ENCODE results near the gene RNF121. TPM values are rescaled to one million over a fixed set of nuclear protein-coding genes. Genes with fewer than 3 reads are reported as not detected.

Gene RNF121
- total RNA-seq, 1 donor from 2014 or later: 59.6 TPM

GRCh38 chr11:72001285-72001684 is 72.4 kb downstream of the RNF121 start:
- no peak for TF ChIP-seq CTCF (IDR thresholded peaks at IDR 0.05; ENCODE audit: unreplicated experiment)
- no peak overlapping the region for H3K4me3 Mint-ChIP-seq (ENCODE audit: low read depth)
- no peaks in the 10 kb centered on the region for H3K4me1 Mint-ChIP-seq (ENCODE audit: low read depth)
- H3K27ac Mint-ChIP-seq: peak overlapping the region; percentile 25
- no peaks in the 10 kb centered on the region for H3K9me3 Mint-ChIP-seq (ENCODE audit: low read depth)
- no peak for DNase-seq (ENCODE audit: low spot score, unreplicated experiment)
- peaks cover 3% of the 10 kb centered on the region for H3K36me3 Mint-ChIP-seq (ENCODE audit: insufficient read depth)
- H3K27me3 Mint-ChIP-seq: no peaks in the 10 kb centered on the region

GRCh38 chr11:72001834-72002591 is 73.2 kb downstream of the RNF121 start:
- no peak for DNase-seq (ENCODE audit: low spot score, unreplicated experiment)
- Mint-ChIP-seq H3K4me1 (ENCODE audit: low read depth) (no peaks in the 10 kb centered on the region), H3K36me3 (ENCODE audit: insufficient read depth) (peaks cover 5% of the 10 kb centered on the region), H3K27me3 (no peaks in the 10 kb centered on the region), H3K27ac (peak overlapping the region; percentile 25), H3K4me3 (ENCODE audit: low read depth) (no peak overlapping the region), H3K9me3 (ENCODE audit: low read depth) (no peaks in the 10 kb centered on the region)
- no peak for TF ChIP-seq CTCF (IDR thresholded peaks at IDR 0.05; ENCODE audit: unreplicated experiment)

GRCh38 chr11:72002841-72003775 is 74.3 kb downstream of the RNF121 start:
- peaks cover 11% of the 10 kb centered on the region for H3K36me3 Mint-ChIP-seq (ENCODE audit: insufficient read depth)
- no peaks in the 10 kb centered on the region for H3K4me1 Mint-ChIP-seq (ENCODE audit: low read depth)
- no peak for DNase-seq (ENCODE audit: low spot score, unreplicated experiment)
- no peak overlapping the region for H3K27ac Mint-ChIP-seq
- no peaks in the 10 kb centered on the region for H3K9me3 Mint-ChIP-seq (ENCODE audit: low read depth)
- H3K4me3 Mint-ChIP-seq (ENCODE audit: low read depth): no peak overlapping the region
- H3K27me3 Mint-ChIP-seq: no peaks in the 10 kb centered on the region
- no peak for TF ChIP-seq CTCF (IDR thresholded peaks at IDR 0.05; ENCODE audit: unreplicated experiment)

- Mint-ChIP-seq H3K27ac (peak overlapping the region; percentile 22), H3K9me3 (ENCODE audit: low read depth) (no peaks in the 10 kb centered on the region), H3K27me3 (no peaks in the 10 kb centered on the region), H3K4me3 (ENCODE audit: low read depth) (no peak overlapping the region), H3K4me1 (ENCODE audit: low read depth) (no peaks in the 10 kb centered on the region), H3K36me3 (ENCODE audit: insufficient read depth) (peaks cover 15% of the 10 kb centered on the region)
- no peak for DNase-seq (ENCODE audit: low spot score, unreplicated experiment)
- TF ChIP-seq CTCF (IDR thresholded peaks at IDR 0.05; ENCODE audit: unreplicated experiment): no peak
Observed at GRCh38 chr11:72003776-72004171, 74.9 kb downstream of the RNF121 start.

- Mint-ChIP-seq H3K4me3 (ENCODE audit: low read depth) (no peak overlapping the region), H3K27ac (no peak overlapping the region), H3K27me3 (no peaks in the 10 kb centered on the region), H3K36me3 (ENCODE audit: insufficient read depth) (peaks cover 17% of the 10 kb centered on the region), H3K9me3 (ENCODE audit: low read depth) (no peaks in the 10 kb centered on the region), H3K4me1 (ENCODE audit: low read depth) (no peaks in the 10 kb centered on the region)
- TF ChIP-seq CTCF (IDR thresholded peaks at IDR 0.05; ENCODE audit: unreplicated experiment): no peak
- DNase-seq (ENCODE audit: low spot score, unreplicated experiment): no peak
Observed at GRCh38 chr11:72004515-72005346, 75.9 kb downstream of the RNF121 start.
